IMR-90 (cell line): Measurements from ENCODE around the gene ATP11A. TPM values are rescaled to one million over a fixed set of nuclear protein-coding genes. Genes with fewer than 3 reads are reported as not detected.

Source experiments
- ATAC-seq: fragments of 200-7000 bp; cut with Tn5 transposase; 2 replicates; pipeline ENCODE4 v1.9.1; 2020; ENCODE audit warnings: low read depth, mild to moderate bottlenecking, moderate library complexity
- BruUV-seq: library from RNA; stranded (reverse); fragments of 400-500 nt; replicated peaks from 2 replicates; lab custom pipeline; 2021; lab: Mats Ljungman, UMichigan
- CTCF ChIA-PET: fragments of 300-600 bp; formaldehyde crosslinking; extraction: SDS; loops from one replicate; lab custom pipeline; 2021; ENCODE audit warnings: antibody characterized with exemption; lab: Yijun Ruan, JAX
- POLR2A ChIA-PET: fragments of 300-600 bp; sonication (Branson Sonifier 250); formaldehyde crosslinking; loops from one replicate; lab custom pipeline; 2022; ENCODE audit warnings: antibody characterized with exemption; ENCODE audit not compliant: unreplicated experiment; lab: Charles Lee
- DNase-seq: peaks from one replicate; pipeline ENCODE4 v3.0.0; 2013
- H2AFZ ChIP-seq: replicated peaks from 2 replicates; pipeline ENCODE3; 2013; ENCODE audit warnings: low read length, mild to moderate bottlenecking; ENCODE audit not compliant: poor library complexity
- H2AK5ac ChIP-seq: 2 replicates; pipeline ENCODE4 v1.6.1; 2013; ENCODE audit warnings: low read depth, low read length, inconsistent platforms
- H2AK9ac ChIP-seq: replicated peaks from 2 replicates; pipeline ENCODE3; 2013; ENCODE audit warnings: mild to moderate bottlenecking, low read depth, low read length, moderate library complexity; ENCODE audit not compliant: poor library complexity
- H2BK120ac ChIP-seq: 2 replicates; pipeline ENCODE4 v1.6.1; 2013; ENCODE audit warnings: low read depth, low read length, inconsistent platforms
- H2BK15ac ChIP-seq: 3 replicates; pipeline ENCODE4 v1.6.1; 2013; ENCODE audit warnings: low read depth, low read length, inconsistent platforms
- H2BK20ac ChIP-seq: 2 replicates; pipeline ENCODE4 v1.6.1; 2013; ENCODE audit warnings: low read depth, mild to moderate bottlenecking, inconsistent platforms, low read length, moderate library complexity
- H2BK5ac ChIP-seq: 2 replicates; pipeline ENCODE4 v1.6.1; 2013; ENCODE audit warnings: mild to moderate bottlenecking, low read depth, low read length, inconsistent platforms; ENCODE audit not compliant: poor library complexity, severe bottlenecking
- H3K14ac ChIP-seq: replicated peaks from 2 replicates; pipeline ENCODE4 v1.6.1; 2013; ENCODE audit warnings: low read depth, low read length, inconsistent platforms
- H3K18ac ChIP-seq: 2 replicates; pipeline ENCODE4 v1.6.1; 2013; ENCODE audit warnings: low read depth, low read length, control low read depth
- H3K23ac ChIP-seq: 2 replicates; pipeline ENCODE4 v1.6.1; 2013; ENCODE audit warnings: low read depth, low read length, inconsistent platforms
- H3K27ac ChIP-seq: 2 replicates; pipeline ENCODE4 v1.5.1; 2013; ENCODE audit warnings: mild to moderate bottlenecking, control low read depth, low read length; ENCODE audit not compliant: insufficient read depth
- H3K27me3 ChIP-seq: 2 replicates; pipeline ENCODE4 v1.6.1; 2013; ENCODE audit warnings: low read length; ENCODE audit not compliant: control insufficient read depth, insufficient read depth
- H3K36me3 ChIP-seq: 2 replicates; pipeline ENCODE4 v1.6.1; 2013; ENCODE audit warnings: low read length, mixed read lengths; ENCODE audit not compliant: control insufficient read depth, insufficient read depth
- H3K4ac ChIP-seq: 2 replicates; pipeline ENCODE4 v1.6.1; 2013; ENCODE audit warnings: low read depth, low read length, inconsistent platforms
- H3K4me1 ChIP-seq: 2 replicates; pipeline ENCODE4 v1.6.1; 2013; ENCODE audit warnings: low read length, mixed read lengths; ENCODE audit not compliant: control insufficient read depth, insufficient read depth
- H3K4me2 ChIP-seq: 2 replicates; pipeline ENCODE4 v1.6.1; 2013; ENCODE audit warnings: low read depth, mild to moderate bottlenecking, control low read depth, low read length, moderate library complexity
- H3K4me3 ChIP-seq: 2 replicates; pipeline ENCODE4 v1.5.1; 2013; ENCODE audit warnings: low read depth, mild to moderate bottlenecking, control low read depth, low read length, moderate library complexity; ENCODE audit not compliant: insufficient read depth
- H3K56ac ChIP-seq: 2 replicates; pipeline ENCODE4 v1.6.1; 2013; ENCODE audit warnings: low read length, inconsistent platforms; ENCODE audit not compliant: insufficient read depth; ENCODE audit errors: extremely low read depth
- H3K79me1 ChIP-seq, 2 experiments: 2 replicates each; pipeline ENCODE4 v1.6.1; 2013; ENCODE audit warnings: low read length in 2 of 2, inconsistent platforms in 1 of 2, low read depth in 1 of 2
- H3K9ac ChIP-seq: 2 replicates; pipeline ENCODE4 v1.6.1; 2013; ENCODE audit warnings: low read depth, low read length, control low read depth
- H3K9me1 ChIP-seq: 2 replicates; pipeline ENCODE4 v1.6.1; 2013; ENCODE audit warnings: low read length, inconsistent platforms; ENCODE audit not compliant: insufficient read depth
- H3K9me3 ChIP-seq: 2 replicates; pipeline ENCODE4 v1.6.1; 2013; ENCODE audit warnings: low read length; ENCODE audit not compliant: control insufficient read depth, insufficient read depth
- H4K20me1 ChIP-seq: 2 replicates; pipeline ENCODE4 v1.6.1; 2013; ENCODE audit warnings: low read length, inconsistent platforms; ENCODE audit not compliant: insufficient read depth
- H4K5ac ChIP-seq: 2 replicates; pipeline ENCODE4 v1.6.1; 2013; ENCODE audit warnings: mild to moderate bottlenecking, low read depth, low read length, control low read depth
- H4K8ac ChIP-seq, 2 experiments: 2 replicates each; pipeline ENCODE4 v1.6.1; 2013; ENCODE audit warnings: low read depth in 2 of 2, low read length in 2 of 2, control low read depth in 1 of 2, inconsistent platforms in 1 of 2
- H4K91ac ChIP-seq: 2 replicates; pipeline ENCODE4 v1.6.1; 2013; ENCODE audit warnings: low read depth, low read length, inconsistent platforms; ENCODE audit not compliant: insufficient read depth
- BHLHE40 ChIP-seq: fragments of 150-350 bp; IDR thresholded peaks from 2 replicates; pipeline ENCODE4 v1.6.1; 2016; ENCODE audit warnings: mild to moderate bottlenecking, low read depth, low read length
- CEBPB ChIP-seq: IDR thresholded peaks from 2 replicates; pipeline ENCODE4 v1.6.1; 2012; ENCODE audit warnings: low read depth, low read length, improper control_type of control experiment
- CHD1 ChIP-seq: IDR thresholded peaks from 2 replicates; pipeline ENCODE4 v1.6.1; 2012; ENCODE audit warnings: low read depth, low read length, improper control_type of control experiment
- MAFK ChIP-seq: IDR thresholded peaks from 2 replicates; pipeline ENCODE4 v1.6.1; 2012; ENCODE audit warnings: low read depth, low read length, improper control_type of control experiment
- RAD21 ChIP-seq: IDR thresholded peaks from 2 replicates; pipeline ENCODE4 v1.6.1; 2012; ENCODE audit warnings: low read length, improper control_type of control experiment
- RCOR1 ChIP-seq: IDR thresholded peaks from 2 replicates; pipeline ENCODE4 v1.6.1; 2012; ENCODE audit warnings: mild to moderate bottlenecking, low read length, improper control_type of control experiment; ENCODE audit not compliant: insufficient replicate concordance
- RFX5 ChIP-seq: IDR thresholded peaks from 2 replicates; pipeline ENCODE4 v1.8.0; 2012; ENCODE audit warnings: low read depth, mild to moderate bottlenecking, low read length, moderate library complexity
- WGBS, 2 experiments: methylation state at CpG; one replicate each; pipeline versions ENCODE4 v1.1.5 to v1.1.7; 2013; ENCODE audit warnings: missing lambda C conversion rate in 2 of 2; ENCODE audit not compliant: insufficient read length in 1 of 2; ENCODE audit errors: extremely low coverage in 2 of 2; 5-methylcytosine and 5-hydroxymethylcytosine counted together
- dilution Hi-C: fragments of 300-500 bp; cut with HindIII; formaldehyde crosslinking; loops from one replicate; pipeline ENCODE4 v1.14.3; 2018; ENCODE audit warnings: low sequenced_read_pairs; ENCODE audit not compliant: unreplicated experiment
- in situ Hi-C: fragments of 300-500 bp; cut with MboI; formaldehyde crosslinking; loops from 3 replicates; pipeline ENCODE4 v1.14.3; 2019; ENCODE audit warnings: low sequenced_read_pairs, inconsistent platforms, mixed read lengths
- intact Hi-C: fragments of 100-400 bp; cut with micrococcal nuclease; formaldehyde crosslinking; loops from 2 replicates; pipeline ENCODE4 v1.10.0; 2022
- polyA plus RNA-seq, 3 experiments: library from polyadenylated mRNA; depleted of rRNA; stranded (reverse); fragments of >200 nt; gene quantifications; 2 replicates each; pipeline ENCODE4 v1.2.3, GENCODE V29; 2012; ENCODE audit warnings: low replicate concordance in 1 of 3
- total RNA-seq: library from RNA; depleted of rRNA; stranded (reverse); fragments of >200 nt; gene quantifications from 2 replicates; pipeline ENCODE4 v1.2.3, GENCODE V29; 2012
- TF ChIP-seq, protein P1 (sequence below): conservative IDR thresholded peaks from 2 replicates; pipeline ENCODE4 v1.5.1; 2012; ENCODE audit warnings: mild to moderate bottlenecking, low read depth, low read length, improper control_type of control experiment
- TF ChIP-seq, protein P2 (sequence below): fragments of 150-350 bp; IDR thresholded peaks from 2 replicates; pipeline ENCODE4 v1.6.1; 2017; ENCODE audit warnings: mild to moderate bottlenecking, antibody characterized with exemption, low read length, low read depth

ATP11A gene
- total and polyA plus RNA-seq, 2 of the 4 experiments (the other 2 are of a cell fraction): 8.4 to 12.0 TPM

DNA sequence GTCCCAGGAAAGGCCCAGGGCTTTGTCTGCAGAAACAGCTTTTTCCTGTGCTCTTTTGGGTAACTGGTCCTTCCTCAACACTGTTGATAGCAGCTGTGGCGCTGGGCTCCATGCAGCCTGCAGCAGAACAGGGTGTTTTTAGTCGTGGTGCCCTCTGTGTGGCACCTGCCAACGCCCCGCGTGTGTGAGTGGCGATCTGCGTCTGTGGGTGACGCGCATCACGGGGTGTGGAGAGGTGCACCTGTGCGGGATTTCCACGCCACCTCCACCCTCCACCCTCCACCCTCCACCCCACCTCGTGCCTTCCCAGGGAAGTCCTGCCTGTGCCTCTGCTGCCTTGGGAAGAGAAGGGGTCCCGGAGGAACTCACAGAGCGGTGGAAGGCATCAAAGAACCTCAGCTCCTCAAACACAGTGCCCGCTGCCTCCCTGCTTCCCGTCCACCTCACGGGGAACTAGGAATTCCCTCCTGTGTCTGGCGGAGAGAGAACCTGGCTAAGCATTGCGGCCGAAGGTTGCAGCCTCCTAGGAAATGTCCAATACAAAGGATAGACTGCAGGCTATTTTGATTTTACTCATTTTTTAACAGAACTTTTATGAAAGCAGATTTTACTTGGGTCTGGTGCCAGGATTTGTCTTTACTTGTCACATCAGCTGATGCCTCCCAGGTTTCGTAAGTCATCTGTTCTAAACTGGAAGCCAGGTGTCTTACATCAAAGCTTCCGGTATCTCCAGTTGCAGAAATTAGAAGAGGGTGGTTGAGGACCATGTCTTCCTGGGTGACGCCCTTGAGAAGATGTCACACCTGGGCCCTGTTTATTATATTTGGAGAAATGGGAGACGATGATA, 84.0 kb downstream of the ATP11A start:
- no peak overlapping the region for H4K8ac ChIP-seq
- H3K9ac ChIP-seq: no peak overlapping the region
- H2BK5ac ChIP-seq: no peak overlapping the region
- peaks cover 24% of the 10 kb centered on the region for H4K20me1 ChIP-seq
- intact Hi-C loops: no loop called here
- H3K9me3 ChIP-seq: no peaks in the 10 kb centered on the region
- no peak overlapping the region for H4K91ac ChIP-seq
- DNase-seq: no peak
- H3K4me1 ChIP-seq: no peaks in the 10 kb centered on the region; the same call in 1 of the 2 replicates
- no peak overlapping the region for H2AFZ ChIP-seq
- no peak overlapping the region for H2BK15ac ChIP-seq
- H4K5ac ChIP-seq: no peak overlapping the region
- peaks cover 3% of the 10 kb centered on the region; the same call in 1 of the 2 replicates for H3K36me3 ChIP-seq
- H3K79me1 ChIP-seq: peaks cover 13 to 17% of the 10 kb centered on the region in 2 experiments; a peak in 3 of 4 replicates
- peak overlapping the region; percentile 39 for H2AK9ac ChIP-seq
- ATAC-seq: no peak
- no peak overlapping the region for H2BK20ac ChIP-seq
- no TSS peak for BruUV-seq
- H3K14ac ChIP-seq: no peak overlapping the region
- dilution Hi-C loops: no loop called here
- POLR2A ChIA-PET: no interaction called here
- CTCF ChIA-PET: no interaction called here
- H3K4me3 ChIP-seq: no peak overlapping the region
- TF ChIP-seq CHD1 (no peak), BHLHE40 (no peak), RAD21 (no peak), MAFK (no peak), CEBPB (no peak), RFX5 (no peak), RCOR1 (no peak)
- TF ChIP-seq, protein P1, sequence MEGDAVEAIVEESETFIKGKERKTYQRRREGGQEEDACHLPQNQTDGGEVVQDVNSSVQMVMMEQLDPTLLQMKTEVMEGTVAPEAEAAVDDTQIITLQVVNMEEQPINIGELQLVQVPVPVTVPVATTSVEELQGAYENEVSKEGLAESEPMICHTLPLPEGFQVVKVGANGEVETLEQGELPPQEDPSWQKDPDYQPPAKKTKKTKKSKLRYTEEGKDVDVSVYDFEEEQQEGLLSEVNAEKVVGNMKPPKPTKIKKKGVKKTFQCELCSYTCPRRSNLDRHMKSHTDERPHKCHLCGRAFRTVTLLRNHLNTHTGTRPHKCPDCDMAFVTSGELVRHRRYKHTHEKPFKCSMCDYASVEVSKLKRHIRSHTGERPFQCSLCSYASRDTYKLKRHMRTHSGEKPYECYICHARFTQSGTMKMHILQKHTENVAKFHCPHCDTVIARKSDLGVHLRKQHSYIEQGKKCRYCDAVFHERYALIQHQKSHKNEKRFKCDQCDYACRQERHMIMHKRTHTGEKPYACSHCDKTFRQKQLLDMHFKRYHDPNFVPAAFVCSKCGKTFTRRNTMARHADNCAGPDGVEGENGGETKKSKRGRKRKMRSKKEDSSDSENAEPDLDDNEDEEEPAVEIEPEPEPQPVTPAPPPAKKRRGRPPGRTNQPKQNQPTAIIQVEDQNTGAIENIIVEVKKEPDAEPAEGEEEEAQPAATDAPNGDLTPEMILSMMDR: no peak
- TF ChIP-seq, protein P2, sequence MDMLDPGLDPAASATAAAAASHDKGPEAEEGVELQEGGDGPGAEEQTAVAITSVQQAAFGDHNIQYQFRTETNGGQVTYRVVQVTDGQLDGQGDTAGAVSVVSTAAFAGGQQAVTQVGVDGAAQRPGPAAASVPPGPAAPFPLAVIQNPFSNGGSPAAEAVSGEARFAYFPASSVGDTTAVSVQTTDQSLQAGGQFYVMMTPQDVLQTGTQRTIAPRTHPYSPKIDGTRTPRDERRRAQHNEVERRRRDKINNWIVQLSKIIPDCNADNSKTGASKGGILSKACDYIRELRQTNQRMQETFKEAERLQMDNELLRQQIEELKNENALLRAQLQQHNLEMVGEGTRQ: no peak
- no peak overlapping the region for H3K27ac ChIP-seq
- no peaks in the 10 kb centered on the region; the same call in 1 of the 2 replicates for H3K9me1 ChIP-seq
- H3K27me3 ChIP-seq: no peaks in the 10 kb centered on the region
- H3K23ac ChIP-seq: no peak overlapping the region
- H2BK120ac ChIP-seq: no peak overlapping the region
- H3K56ac ChIP-seq: no peak overlapping the region
- H3K4me2 ChIP-seq: no peak overlapping the region
- no peak overlapping the region for H3K4ac ChIP-seq
- in situ Hi-C loops: no loop called here
- H3K18ac ChIP-seq: no peak overlapping the region
- H2AK5ac ChIP-seq: no peak overlapping the region
- WGBS, 2 experiments: 60% methylated on average over 1 of the region's 25 CpGs; no CpG with 5 or more reads in 1 of the 2 experiments
